Measurements from ENCODE around the gene PRKAR2B. TPM values are rescaled to one million over a fixed set of nuclear protein-coding genes. Genes with fewer than 3 reads are reported as not detected.

Gene PRKAR2B
- total and polyA plus RNA-seq, 2 experiments from 2014 or later, result 48.8 to 50.6 TPM

DNA sequence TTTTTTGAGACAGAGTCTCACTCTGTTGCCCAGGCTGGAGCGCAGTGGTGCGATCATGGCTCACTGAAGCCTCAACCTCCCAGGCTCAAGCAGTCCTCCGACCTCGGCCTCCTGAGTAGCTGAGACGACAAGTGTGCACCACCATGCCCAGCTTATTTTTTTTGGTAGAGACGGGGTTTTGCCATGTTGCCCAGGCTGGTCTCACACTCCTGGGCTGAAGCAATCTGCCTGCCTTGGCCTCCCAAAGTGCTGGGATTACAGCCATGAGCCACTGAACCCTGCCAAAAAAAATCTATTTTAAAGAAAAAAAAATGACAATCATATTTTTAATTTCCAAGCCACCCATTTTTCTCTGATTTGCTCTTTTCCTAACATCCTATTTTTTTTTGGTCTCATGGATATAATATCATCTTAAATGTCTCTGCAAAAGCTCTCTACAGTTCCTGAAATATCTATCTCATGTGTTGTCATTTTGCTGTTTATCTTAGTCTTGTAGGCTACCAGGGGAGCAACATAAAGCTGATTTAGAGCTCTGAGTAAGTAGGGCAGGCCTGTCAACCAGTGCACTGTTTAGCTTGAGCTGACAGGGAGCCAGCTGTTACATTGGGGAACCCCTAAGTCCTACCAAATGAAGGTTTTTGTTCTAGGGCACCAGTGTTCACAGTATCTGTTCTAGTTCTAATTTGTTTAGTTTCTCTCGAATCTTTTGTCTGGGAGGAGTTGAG is 94.4 kb downstream of the PRKAR2B start:
- Mint-ChIP-seq H3K27me3 (ENCODE audit: insufficient read depth, low read depth, poor library complexity) (no peaks in the 10 kb centered on the region), H3K9me3 (no peaks in the 10 kb centered on the region), H3K4me1 (peaks cover 4% of the 10 kb centered on the region; the same call in 2 of the 3 replicates), H3K27ac (no peak overlapping the region), H3K36me3 (ENCODE audit: low read depth) (peaks cover 4% of the 10 kb centered on the region; the same call in 1 of the 3 replicates), H3K4me3 (no peak overlapping the region)
- Histone ChIP-seq H3K4me1 (ENCODE audit: insufficient read depth) (0 out of 2 replicates have a peak, but pooled peaks cover 3% of the 10 kb centered on the region), H3K9me2 (ENCODE audit: insufficient read depth) (no peaks in the 10 kb centered on the region), H2AFZ (no peak overlapping the region), H3F3A (replicated peaks; ENCODE audit: low read depth) (no peaks in the 10 kb centered on the region), H3K27me3 (ENCODE audit: insufficient read depth) (no peaks in the 10 kb centered on the region), H3K27ac (ENCODE audit: low read depth) (no peak overlapping the region), H3K4me3 (no peak overlapping the region), H4K20me1 (replicated peaks; ENCODE audit: insufficient read depth) (no peaks in the 10 kb centered on the region), H3K36me3 (ENCODE audit: insufficient read depth) (no peaks in the 10 kb centered on the region), H3K4me2 (no peak overlapping the region), H3K79me2 (replicated peaks; ENCODE audit: insufficient read depth) (no peaks in the 10 kb centered on the region)
- ATAC-seq (no peak), DNase-seq (ENCODE audit: low spot score) (no peak)
- no peak for TF ChIP-seq EZH2phosphoT487 (IDR thresholded peaks at IDR 0.05; ENCODE audit: unreplicated experiment)
- TF ChIP-seq, protein P1, sequence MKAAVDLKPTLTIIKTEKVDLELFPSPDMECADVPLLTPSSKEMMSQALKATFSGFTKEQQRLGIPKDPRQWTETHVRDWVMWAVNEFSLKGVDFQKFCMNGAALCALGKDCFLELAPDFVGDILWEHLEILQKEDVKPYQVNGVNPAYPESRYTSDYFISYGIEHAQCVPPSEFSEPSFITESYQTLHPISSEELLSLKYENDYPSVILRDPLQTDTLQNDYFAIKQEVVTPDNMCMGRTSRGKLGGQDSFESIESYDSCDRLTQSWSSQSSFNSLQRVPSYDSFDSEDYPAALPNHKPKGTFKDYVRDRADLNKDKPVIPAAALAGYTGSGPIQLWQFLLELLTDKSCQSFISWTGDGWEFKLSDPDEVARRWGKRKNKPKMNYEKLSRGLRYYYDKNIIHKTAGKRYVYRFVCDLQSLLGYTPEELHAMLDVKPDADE (IDR thresholded peaks at IDR 0.05), result no peak
- TF ChIP-seq CREB1 (CRISPR knock-in tag; IDR thresholded peaks at IDR 0.05; ENCODE audit: low read depth), result no peak
- no peak for TF ChIP-seq NANOG (IDR thresholded peaks at IDR 0.05; ENCODE audit: borderline replicate concordance)
- no peak for TF ChIP-seq ZNF114 (CRISPR knock-in tag; IDR thresholded peaks at IDR 0.05)
- no peak for TF ChIP-seq EZH2 (IDR thresholded peaks at IDR 0.05; ENCODE audit: low read depth, unreplicated experiment)
- TF ChIP-seq ZNF331 (CRISPR knock-in tag; IDR thresholded peaks at IDR 0.05; ENCODE audit: low read depth), result no peak
- TF ChIP-seq, protein P2, sequence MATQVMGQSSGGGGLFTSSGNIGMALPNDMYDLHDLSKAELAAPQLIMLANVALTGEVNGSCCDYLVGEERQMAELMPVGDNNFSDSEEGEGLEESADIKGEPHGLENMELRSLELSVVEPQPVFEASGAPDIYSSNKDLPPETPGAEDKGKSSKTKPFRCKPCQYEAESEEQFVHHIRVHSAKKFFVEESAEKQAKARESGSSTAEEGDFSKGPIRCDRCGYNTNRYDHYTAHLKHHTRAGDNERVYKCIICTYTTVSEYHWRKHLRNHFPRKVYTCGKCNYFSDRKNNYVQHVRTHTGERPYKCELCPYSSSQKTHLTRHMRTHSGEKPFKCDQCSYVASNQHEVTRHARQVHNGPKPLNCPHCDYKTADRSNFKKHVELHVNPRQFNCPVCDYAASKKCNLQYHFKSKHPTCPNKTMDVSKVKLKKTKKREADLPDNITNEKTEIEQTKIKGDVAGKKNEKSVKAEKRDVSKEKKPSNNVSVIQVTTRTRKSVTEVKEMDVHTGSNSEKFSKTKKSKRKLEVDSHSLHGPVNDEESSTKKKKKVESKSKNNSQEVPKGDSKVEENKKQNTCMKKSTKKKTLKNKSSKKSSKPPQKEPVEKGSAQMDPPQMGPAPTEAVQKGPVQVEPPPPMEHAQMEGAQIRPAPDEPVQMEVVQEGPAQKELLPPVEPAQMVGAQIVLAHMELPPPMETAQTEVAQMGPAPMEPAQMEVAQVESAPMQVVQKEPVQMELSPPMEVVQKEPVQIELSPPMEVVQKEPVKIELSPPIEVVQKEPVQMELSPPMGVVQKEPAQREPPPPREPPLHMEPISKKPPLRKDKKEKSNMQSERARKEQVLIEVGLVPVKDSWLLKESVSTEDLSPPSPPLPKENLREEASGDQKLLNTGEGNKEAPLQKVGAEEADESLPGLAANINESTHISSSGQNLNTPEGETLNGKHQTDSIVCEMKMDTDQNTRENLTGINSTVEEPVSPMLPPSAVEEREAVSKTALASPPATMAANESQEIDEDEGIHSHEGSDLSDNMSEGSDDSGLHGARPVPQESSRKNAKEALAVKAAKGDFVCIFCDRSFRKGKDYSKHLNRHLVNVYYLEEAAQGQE (IDR thresholded peaks at IDR 0.05; ENCODE audit: unreplicated experiment), result no peak
- no peak for TF ChIP-seq JUNB (IDR thresholded peaks at IDR 0.05; ENCODE audit: unreplicated experiment)
- TF ChIP-seq STAT1 (IDR thresholded peaks at IDR 0.05; ENCODE audit: unreplicated experiment), result no peak
- TF ChIP-seq, protein P3, sequence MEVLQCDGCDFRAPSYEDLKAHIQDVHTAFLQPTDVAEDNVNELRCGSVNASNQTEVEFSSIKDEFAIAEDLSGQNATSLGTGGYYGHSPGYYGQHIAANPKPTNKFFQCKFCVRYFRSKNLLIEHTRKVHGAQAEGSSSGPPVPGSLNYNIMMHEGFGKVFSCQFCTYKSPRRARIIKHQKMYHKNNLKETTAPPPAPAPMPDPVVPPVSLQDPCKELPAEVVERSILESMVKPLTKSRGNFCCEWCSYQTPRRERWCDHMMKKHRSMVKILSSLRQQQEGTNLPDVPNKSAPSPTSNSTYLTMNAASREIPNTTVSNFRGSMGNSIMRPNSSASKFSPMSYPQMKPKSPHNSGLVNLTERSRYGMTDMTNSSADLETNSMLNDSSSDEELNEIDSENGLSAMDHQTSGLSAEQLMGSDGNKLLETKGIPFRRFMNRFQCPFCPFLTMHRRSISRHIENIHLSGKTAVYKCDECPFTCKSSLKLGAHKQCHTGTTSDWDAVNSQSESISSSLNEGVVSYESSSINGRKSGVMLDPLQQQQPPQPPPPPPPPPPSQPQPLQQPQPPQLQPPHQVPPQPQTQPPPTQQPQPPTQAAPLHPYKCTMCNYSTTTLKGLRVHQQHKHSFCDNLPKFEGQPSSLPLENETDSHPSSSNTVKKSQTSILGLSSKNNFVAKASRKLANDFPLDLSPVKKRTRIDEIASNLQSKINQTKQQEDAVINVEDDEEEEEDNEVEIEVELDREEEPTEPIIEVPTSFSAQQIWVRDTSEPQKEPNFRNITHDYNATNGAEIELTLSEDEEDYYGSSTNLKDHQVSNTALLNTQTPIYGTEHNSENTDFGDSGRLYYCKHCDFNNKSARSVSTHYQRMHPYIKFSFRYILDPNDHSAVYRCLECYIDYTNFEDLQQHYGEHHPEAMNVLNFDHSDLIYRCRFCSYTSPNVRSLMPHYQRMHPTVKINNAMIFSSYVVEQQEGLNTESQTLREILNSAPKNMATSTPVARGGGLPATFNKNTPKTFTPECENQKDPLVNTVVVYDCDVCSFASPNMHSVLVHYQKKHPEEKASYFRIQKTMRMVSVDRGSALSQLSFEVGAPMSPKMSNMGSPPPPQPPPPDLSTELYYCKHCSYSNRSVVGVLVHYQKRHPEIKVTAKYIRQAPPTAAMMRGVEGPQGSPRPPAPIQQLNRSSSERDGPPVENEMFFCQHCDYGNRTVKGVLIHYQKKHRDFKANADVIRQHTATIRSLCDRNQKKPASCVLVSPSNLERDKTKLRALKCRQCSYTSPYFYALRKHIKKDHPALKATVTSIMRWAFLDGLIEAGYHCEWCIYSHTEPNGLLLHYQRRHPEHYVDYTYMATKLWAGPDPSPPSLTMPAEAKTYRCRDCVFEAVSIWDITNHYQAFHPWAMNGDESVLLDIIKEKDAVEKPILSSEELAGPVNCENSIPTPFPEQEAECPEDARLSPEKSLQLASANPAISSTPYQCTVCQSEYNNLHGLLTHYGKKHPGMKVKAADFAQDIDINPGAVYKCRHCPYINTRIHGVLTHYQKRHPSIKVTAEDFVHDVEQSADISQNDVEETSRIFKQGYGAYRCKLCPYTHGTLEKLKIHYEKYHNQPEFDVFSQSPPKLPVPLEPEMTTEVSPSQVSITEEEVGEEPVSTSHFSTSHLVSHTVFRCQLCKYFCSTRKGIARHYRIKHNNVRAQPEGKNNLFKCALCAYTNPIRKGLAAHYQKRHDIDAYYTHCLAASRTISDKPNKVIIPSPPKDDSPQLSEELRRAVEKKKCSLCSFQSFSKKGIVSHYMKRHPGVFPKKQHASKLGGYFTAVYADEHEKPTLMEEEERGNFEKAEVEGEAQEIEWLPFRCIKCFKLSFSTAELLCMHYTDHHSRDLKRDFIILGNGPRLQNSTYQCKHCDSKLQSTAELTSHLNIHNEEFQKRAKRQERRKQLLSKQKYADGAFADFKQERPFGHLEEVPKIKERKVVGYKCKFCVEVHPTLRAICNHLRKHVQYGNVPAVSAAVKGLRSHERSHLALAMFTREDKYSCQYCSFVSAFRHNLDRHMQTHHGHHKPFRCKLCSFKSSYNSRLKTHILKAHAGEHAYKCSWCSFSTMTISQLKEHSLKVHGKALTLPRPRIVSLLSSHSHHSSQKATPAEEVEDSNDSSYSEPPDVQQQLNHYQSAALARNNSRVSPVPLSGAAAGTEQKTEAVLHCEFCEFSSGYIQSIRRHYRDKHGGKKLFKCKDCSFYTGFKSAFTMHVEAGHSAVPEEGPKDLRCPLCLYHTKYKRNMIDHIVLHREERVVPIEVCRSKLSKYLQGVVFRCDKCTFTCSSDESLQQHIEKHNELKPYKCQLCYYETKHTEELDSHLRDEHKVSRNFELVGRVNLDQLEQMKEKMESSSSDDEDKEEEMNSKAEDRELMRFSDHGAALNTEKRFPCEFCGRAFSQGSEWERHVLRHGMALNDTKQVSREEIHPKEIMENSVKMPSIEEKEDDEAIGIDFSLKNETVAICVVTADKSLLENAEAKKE (CRISPR knock-in tag; IDR thresholded peaks at IDR 0.05), result no peak
- no peak for TF ChIP-seq CTCF (conservative IDR thresholded peaks at IDR 0.05; ENCODE audit: low read depth in 2 of 2)
- TF ChIP-seq POLR2AphosphoS5 (IDR thresholded peaks at IDR 0.05; ENCODE audit: low read depth), result no peak

All from GM23338 (cell line).